Fibroblast of the conjunctiva (primary cell): ENCODE data around the gene NAPB.

Source experiments
- DNase-seq: peaks from one replicate; pipeline ENCODE4 v3.0.0-alpha.2; 2010; ENCODE audit warnings: low read depth

The NAPB gene

GRCh38 chr20:23344336-23344735, 77.0 kb downstream of the NAPB start:
- DNase-seq = no peak

- DNase-seq = no peak
Observed at GRCh38 chr20:23343590-23343989, 77.7 kb downstream of the NAPB start.

GRCh38 chr20:23341073-23341472, 80.2 kb downstream of the NAPB start:
- no peak for DNase-seq

DNA sequence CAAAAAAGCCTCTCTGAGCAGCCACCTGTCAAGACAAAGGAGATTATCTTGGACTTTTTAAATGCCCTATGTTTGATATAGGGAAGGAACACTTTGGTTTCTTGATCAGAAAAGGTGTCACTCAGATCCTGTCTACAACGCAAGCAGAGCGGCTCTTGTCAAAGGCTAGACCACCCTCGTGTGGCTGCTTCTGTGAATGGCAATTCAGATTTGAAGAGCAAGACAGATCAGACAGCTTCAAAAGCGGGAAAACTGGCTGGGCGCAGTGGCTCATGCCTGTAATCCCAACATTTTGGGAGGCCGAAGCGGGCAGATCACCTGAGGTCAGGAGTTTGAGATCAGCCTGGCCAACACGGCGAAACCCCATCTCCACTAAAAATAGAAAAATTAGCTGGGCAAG, 80.8 kb downstream of the NAPB start:
- peak; percentile 65 for DNase-seq

GRCh38 chr20:23339986-23340385, 81.3 kb downstream of the NAPB start:
- DNase-seq = no peak

- DNase-seq = no peak
Observed at GRCh38 chr20:23337312-23337711, 84.0 kb downstream of the NAPB start.

GRCh38 chr20:23336476-23336875, 84.8 kb downstream of the NAPB start:
- DNase-seq = no peak

- no peak for DNase-seq
Observed at GRCh38 chr20:23335521-23335920, 85.8 kb downstream of the NAPB start.

DNA sequence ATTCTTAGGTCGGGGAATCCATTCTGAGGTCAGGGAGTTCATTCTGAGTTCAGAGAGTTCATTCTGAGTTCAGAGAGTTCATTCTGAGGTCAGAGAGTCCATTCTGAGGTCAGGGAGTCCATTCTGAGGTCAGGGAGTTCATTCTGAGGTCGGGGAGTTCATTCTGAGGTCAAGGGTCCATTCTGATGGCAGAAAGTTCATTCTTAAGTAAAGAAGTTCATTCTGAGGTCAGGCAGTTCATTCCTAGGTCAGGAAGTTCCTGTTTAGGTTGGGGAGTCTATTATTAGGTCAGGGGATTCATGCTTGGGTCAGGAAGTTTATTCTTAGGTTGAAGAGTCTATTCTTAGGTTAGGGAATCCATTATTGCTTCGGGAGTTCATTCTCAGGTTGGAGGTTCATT, 87.2 kb downstream of the NAPB start:
- DNase-seq = no peak

DNA sequence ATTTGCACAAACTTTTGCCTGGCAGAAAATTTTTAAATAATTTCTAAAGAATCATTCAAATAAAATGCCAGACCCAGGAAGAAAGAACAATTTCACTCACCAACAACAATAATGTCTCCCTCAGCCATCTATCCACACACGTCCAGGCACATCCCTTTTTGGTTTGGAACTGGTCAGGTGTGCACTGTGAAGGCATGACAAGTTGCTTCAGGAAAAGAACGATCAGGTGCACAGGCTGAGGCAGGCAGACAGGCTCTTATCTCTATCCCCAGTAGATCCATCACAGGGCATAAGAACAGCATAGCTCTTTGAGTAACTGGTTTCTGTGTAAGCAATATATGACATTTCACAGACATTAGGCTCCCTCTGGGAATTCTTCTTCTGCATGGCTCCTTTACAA, 88.8 kb downstream of the NAPB start:
- no peak for DNase-seq

DNA sequence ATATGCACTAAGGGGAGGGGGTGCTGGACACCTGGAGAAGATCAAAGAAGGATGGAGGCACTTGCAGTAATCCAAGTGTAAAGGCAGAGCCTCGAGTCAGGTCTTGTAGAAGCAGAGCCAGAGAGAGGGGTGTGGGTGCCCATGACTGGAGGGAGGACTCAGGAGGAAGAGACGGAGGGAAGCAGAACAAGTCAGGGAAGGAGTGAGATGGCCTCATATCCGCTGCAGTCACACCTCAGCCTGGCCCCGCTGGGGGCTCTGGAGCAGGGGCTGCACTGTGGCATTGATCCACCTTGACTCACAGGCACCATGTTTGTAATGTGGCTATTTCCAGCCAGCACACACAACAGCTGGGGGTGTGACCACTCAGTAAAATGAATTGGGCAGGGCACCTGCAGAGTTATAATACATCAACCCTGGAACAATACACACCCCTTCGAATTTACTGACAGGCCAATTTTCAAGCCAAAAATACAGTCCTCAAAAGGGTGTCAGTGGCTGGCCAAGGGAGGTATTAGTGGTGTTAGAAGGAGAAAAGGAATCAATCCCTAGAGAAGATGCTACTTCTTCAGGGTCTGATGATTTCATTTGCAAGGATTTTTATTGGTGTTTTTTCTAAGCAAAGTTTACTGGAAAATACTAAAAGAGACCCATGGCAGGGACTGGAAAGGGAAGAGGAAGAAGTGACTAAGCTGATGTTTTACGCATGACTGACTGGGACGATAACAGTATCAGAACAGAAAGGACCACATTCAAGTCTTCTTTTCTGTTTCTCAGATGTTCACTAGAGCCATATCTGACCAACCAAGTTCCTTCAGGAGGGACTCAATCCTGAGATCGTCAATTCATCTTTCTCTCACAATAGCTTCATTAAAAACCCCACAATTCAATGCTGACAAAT, 89.6 kb downstream of the NAPB start:
- DNase-seq = no peak

- DNase-seq = no peak
Observed at GRCh38 chr20:23327617-23328333, 93.5 kb downstream of the NAPB start.

GRCh38 chr20:23326774-23327173, 94.5 kb downstream of the NAPB start:
- DNase-seq = no peak

- no peak for DNase-seq
Observed at GRCh38 chr20:23325107-23325506, 96.2 kb downstream of the NAPB start.
